ENCODE data around the gene NUP42. TPM values are rescaled to one million over a fixed set of nuclear protein-coding genes. Genes with fewer than 3 reads are reported as not detected.
A peak's percentile ranks its signal among the peaks of the same experiment; 100 is the strongest.

The NUP42 gene
- total and polyA plus RNA-seq, 2 of the 13 experiments (the other 11 are each of a cell fraction or from before 2014, with no cell fraction given), result 32.0 to 51.5 TPM

- TF ChIP-seq MXD1 (CRISPR knock-in tag; IDR thresholded peaks at IDR 0.05), result peak; percentile 76
- no peak for TF ChIP-seq STAT5B (CRISPR knock-in tag; IDR thresholded peaks at IDR 0.05)
- TF ChIP-seq GABPA (IDR thresholded peaks at IDR 0.05; ENCODE audit: low read depth, low read length), result no peak; the same call in 1 of the 2 replicates
- peak; percentile 85 for TF ChIP-seq GABPA (CRISPR knock-in tag; IDR thresholded peaks at IDR 0.05; ENCODE audit: low read depth)
- TF ChIP-seq ZNF574 (CRISPR knock-in tag; IDR thresholded peaks at IDR 0.05), result peak; percentile 90
- peak; percentile 62 for TF ChIP-seq HCFC1 (IDR thresholded peaks at IDR 0.05; ENCODE audit: low read depth, low read length)
- peak; percentile 85; the same call in 1 of the 2 replicates for TF ChIP-seq ZNF556 (CRISPR knock-in tag; IDR thresholded peaks at IDR 0.05; ENCODE audit: borderline replicate concordance)
- no peak; the same call in 1 of the 2 replicates for TF ChIP-seq ZNF83 (CRISPR knock-in tag; IDR thresholded peaks at IDR 0.05; ENCODE audit: borderline replicate concordance)
- TF ChIP-seq HNF4A (CRISPR knock-in tag; IDR thresholded peaks at IDR 0.05), result 0 out of 2 replicates have a peak, but pooled peaks have one; percentile 23
- TF ChIP-seq ZNF441 (CRISPR knock-in tag; IDR thresholded peaks at IDR 0.05; ENCODE audit: borderline replicate concordance), result no peak
- no peak for TF ChIP-seq ATM (IDR thresholded peaks at IDR 0.05; ENCODE audit: borderline replicate concordance)
- peak; percentile 98 for TF ChIP-seq KAT8 (CRISPR knock-in tag; IDR thresholded peaks at IDR 0.05)
- no peak for TF ChIP-seq ZNF30 (CRISPR knock-in tag; IDR thresholded peaks at IDR 0.05)
- peak; percentile 54; the same call in 1 of the 2 replicates for TF ChIP-seq ZBTB38 (CRISPR knock-in tag; IDR thresholded peaks at IDR 0.05)
- TF ChIP-seq YEATS2 (CRISPR knock-in tag; IDR thresholded peaks at IDR 0.05; ENCODE audit: borderline replicate concordance), result peak; percentile 95
- peak; percentile 95 for TF ChIP-seq KMT2A (CRISPR knock-in tag; IDR thresholded peaks at IDR 0.05)
- TF ChIP-seq HDAC6 (IDR thresholded peaks at IDR 0.05; ENCODE audit: low read depth, low read length), result no peak
- peak; percentile 89; the same call in 1 of the 2 replicates for TF ChIP-seq NRL (CRISPR knock-in tag; IDR thresholded peaks at IDR 0.05; ENCODE audit: borderline replicate concordance)
- TF ChIP-seq HNF4G (IDR thresholded peaks at IDR 0.05; ENCODE audit: borderline replicate concordance, low read depth, low read length), result no peak
- 0 out of 2 replicates have a peak, but pooled peaks have one; percentile 37 for TF ChIP-seq HNF4G (CRISPR knock-in tag; IDR thresholded peaks at IDR 0.05; ENCODE audit: borderline replicate concordance, low read depth)
- no peak for TF ChIP-seq NFE2L1 (CRISPR knock-in tag; IDR thresholded peaks at IDR 0.05; ENCODE audit: borderline replicate concordance)
- peak; percentile 92 for TF ChIP-seq ZNF687 (CRISPR knock-in tag; IDR thresholded peaks at IDR 0.05)
- TF ChIP-seq ADNP (CRISPR knock-in tag; IDR thresholded peaks at IDR 0.05), result no peak
- peak; percentile 60; the same call in 1 of the 2 replicates for TF ChIP-seq ZNF777 (CRISPR knock-in tag; IDR thresholded peaks at IDR 0.05)
Measured at GRCh38 chr7:23181684-23182553, at the start of gene NUP42 (continued).

Measured in HepG2 (cell line).